ENCODE data around the gene DOCK2.
A peak's percentile ranks its signal among the peaks of the same experiment; 100 is the strongest.

The DOCK2 gene

GRCh38 chr5:169921384-169921783 is 284.3 kb downstream of the DOCK2 start:
- no peaks in the 10 kb centered on the region for H3K36me3 ChIP-seq (ENCODE audit: low read depth)
- H3K4me1 ChIP-seq (ENCODE audit: insufficient read depth, poor library complexity, severe bottlenecking), result no peaks in the 10 kb centered on the region
- H3K9me3 ChIP-seq (ENCODE audit: severe bottlenecking), result no peaks in the 10 kb centered on the region
- ATAC-seq (ENCODE audit: low read depth) (no peak), DNase-seq (ENCODE audit: low spot score) (no peak)
- no peaks in the 10 kb centered on the region for H3K27me3 ChIP-seq (ENCODE audit: insufficient read depth, poor library complexity, severe bottlenecking)
- no peak overlapping the region for H3K4me3 ChIP-seq (ENCODE audit: severe bottlenecking)
- TF ChIP-seq CTCF (IDR thresholded peaks at IDR 0.05; ENCODE audit: poor library complexity, severe bottlenecking), result no peak
- H3K27ac ChIP-seq (ENCODE audit: poor library complexity, severe bottlenecking), result no peak overlapping the region

DNA sequence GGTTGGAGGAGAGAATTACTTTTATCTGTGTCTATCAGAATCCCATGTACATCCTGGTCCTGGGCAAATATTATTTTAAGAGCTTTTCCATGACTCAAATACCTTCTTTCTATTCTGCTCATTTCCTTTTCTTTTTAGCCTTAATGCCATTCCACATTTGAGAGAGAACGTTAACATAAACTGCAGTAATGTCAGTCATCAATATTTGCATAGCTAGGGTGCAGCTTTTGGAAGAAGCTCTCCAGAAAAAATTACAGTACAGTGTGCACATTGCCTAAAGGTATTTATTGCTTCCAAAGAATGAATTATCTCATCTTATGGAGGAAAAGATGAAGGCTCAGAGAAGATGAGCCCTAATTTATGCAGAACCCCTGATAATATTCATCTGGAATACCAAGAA is 284.9 kb downstream of the DOCK2 start:
- Histone ChIP-seq H3K9me3 (ENCODE audit: severe bottlenecking) (no peaks in the 10 kb centered on the region), H3K27me3 (ENCODE audit: insufficient read depth, poor library complexity, severe bottlenecking) (no peaks in the 10 kb centered on the region), H3K4me1 (ENCODE audit: insufficient read depth, poor library complexity, severe bottlenecking) (no peaks in the 10 kb centered on the region), H3K27ac (ENCODE audit: poor library complexity, severe bottlenecking) (no peak overlapping the region), H3K4me3 (ENCODE audit: severe bottlenecking) (no peak overlapping the region), H3K36me3 (ENCODE audit: low read depth) (no peaks in the 10 kb centered on the region)
- TF ChIP-seq CTCF (IDR thresholded peaks at IDR 0.05; ENCODE audit: poor library complexity, severe bottlenecking), result no peak
- no peak for DNase-seq (ENCODE audit: low spot score)
- ATAC-seq (ENCODE audit: low read depth), result no peak

DNA sequence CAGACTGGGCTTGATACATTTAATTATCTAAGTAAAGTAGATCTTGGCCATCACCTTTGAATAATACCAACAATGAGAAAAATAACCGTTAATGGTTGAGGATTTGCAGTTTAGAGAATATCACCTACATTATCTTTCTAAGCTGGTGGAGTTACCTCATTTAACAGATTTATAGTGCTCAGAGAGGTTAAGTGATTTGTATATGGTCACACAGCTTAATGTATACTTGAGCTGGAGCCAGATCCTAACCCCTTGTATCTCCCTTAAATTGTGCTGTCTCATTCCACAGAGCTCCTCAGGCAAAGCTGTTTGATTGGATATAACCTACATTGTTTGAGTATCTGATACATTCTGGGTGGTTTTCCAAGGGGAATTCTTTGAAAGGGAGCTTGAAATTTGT is 285.4 kb downstream of the DOCK2 start:
- H3K9me3 ChIP-seq (ENCODE audit: severe bottlenecking), result no peaks in the 10 kb centered on the region
- ATAC-seq (ENCODE audit: low read depth) (no peak), DNase-seq (ENCODE audit: low spot score) (no peak)
- H3K27me3 ChIP-seq (ENCODE audit: insufficient read depth, poor library complexity, severe bottlenecking), result no peaks in the 10 kb centered on the region
- H3K4me3 ChIP-seq (ENCODE audit: severe bottlenecking), result no peak overlapping the region
- no peaks in the 10 kb centered on the region for H3K4me1 ChIP-seq (ENCODE audit: insufficient read depth, poor library complexity, severe bottlenecking)
- H3K36me3 ChIP-seq (ENCODE audit: low read depth), result no peaks in the 10 kb centered on the region
- TF ChIP-seq CTCF (IDR thresholded peaks at IDR 0.05; ENCODE audit: poor library complexity, severe bottlenecking), result no peak
- no peak overlapping the region for H3K27ac ChIP-seq (ENCODE audit: poor library complexity, severe bottlenecking)

DNA sequence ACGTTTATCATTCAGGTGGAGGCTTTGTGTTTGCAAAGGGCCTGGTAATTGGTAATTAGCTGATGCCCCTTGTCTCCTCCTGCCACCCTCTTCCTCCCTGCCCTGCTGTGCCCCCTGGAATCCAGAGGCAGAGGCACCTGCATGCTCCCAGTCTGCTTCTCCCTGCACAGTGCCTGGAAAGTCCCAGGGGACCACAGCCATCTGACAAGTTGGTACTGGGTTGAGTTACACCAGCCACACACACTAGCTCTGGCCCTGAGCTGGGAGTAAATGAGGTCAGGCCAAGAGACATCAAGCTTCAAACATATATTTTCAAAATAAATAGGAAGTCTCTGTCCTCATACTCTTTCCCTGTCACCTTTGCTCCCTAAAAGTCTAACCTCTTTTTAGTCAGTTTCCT is 286.9 kb downstream of the DOCK2 start:
- H3K27me3 ChIP-seq (ENCODE audit: insufficient read depth, poor library complexity, severe bottlenecking), result no peaks in the 10 kb centered on the region
- H3K36me3 ChIP-seq (ENCODE audit: low read depth), result no peaks in the 10 kb centered on the region
- no peak for ATAC-seq (ENCODE audit: low read depth)
- no peak overlapping the region for H3K4me3 ChIP-seq (ENCODE audit: severe bottlenecking)
- H3K27ac ChIP-seq (ENCODE audit: poor library complexity, severe bottlenecking), result no peak overlapping the region
- H3K4me1 ChIP-seq (ENCODE audit: insufficient read depth, poor library complexity, severe bottlenecking), result no peaks in the 10 kb centered on the region
- no peaks in the 10 kb centered on the region for H3K9me3 ChIP-seq (ENCODE audit: severe bottlenecking)
- DNase-seq (ENCODE audit: low spot score), result no peak
- TF ChIP-seq CTCF (IDR thresholded peaks at IDR 0.05; ENCODE audit: poor library complexity, severe bottlenecking), result no peak

DNA sequence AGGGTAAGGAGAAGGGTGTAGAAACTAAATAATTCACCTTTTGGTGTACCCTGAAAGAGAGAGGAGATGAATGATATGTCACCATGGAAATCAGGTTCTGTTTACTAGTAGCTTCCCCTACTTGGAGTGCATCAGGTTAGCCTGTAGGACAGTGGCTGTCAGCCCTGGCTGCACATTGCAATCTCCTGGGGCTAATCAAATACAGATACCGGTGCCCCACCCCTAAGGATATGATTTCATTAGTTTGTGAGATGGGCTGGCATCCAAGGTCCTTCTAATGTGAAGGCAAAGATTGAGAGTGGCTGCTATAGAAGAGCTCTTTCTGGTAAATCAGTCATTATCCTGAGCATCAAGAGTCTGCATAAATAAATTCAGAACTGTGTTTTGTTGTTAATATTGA is 296.1 kb downstream of the DOCK2 start:
- DNase-seq (ENCODE audit: low spot score) (no peak), ATAC-seq (ENCODE audit: low read depth) (peak; percentile 24; the same call in 1 of the 3 replicates)
- no peak for TF ChIP-seq CTCF (IDR thresholded peaks at IDR 0.05; ENCODE audit: poor library complexity, severe bottlenecking)
- no peaks in the 10 kb centered on the region for H3K27me3 ChIP-seq (ENCODE audit: insufficient read depth, poor library complexity, severe bottlenecking)
- no peaks in the 10 kb centered on the region for H3K36me3 ChIP-seq (ENCODE audit: low read depth)
- no peaks in the 10 kb centered on the region for H3K4me1 ChIP-seq (ENCODE audit: insufficient read depth, poor library complexity, severe bottlenecking)
- H3K4me3 ChIP-seq (ENCODE audit: severe bottlenecking), result no peak overlapping the region
- H3K9me3 ChIP-seq (ENCODE audit: severe bottlenecking), result no peaks in the 10 kb centered on the region
- H3K27ac ChIP-seq (ENCODE audit: poor library complexity, severe bottlenecking), result no peak overlapping the region
